Esophagus (tissue), 2 donors: ENCODE measurements around the gene UMAD1. TPM values are rescaled to one million over a fixed set of nuclear protein-coding genes. Genes with fewer than 3 reads are reported as not detected.

Experiments
- H3K27ac ChIP-seq, 2 donors: one replicate each; pipeline ENCODE4 v1.5.1; 2013; ENCODE audit warnings: low read depth in 2 of 2, mild to moderate bottlenecking in 2 of 2, inconsistent platforms in 1 of 2, low read length in 1 of 2, moderate library complexity in 1 of 2
- H3K27me3 ChIP-seq, 2 donors: one replicate each; pipeline ENCODE4 v1.6.1; 2013; ENCODE audit warnings: low read length in 2 of 2, control low read depth in 1 of 2, mild to moderate bottlenecking in 1 of 2; ENCODE audit not compliant: insufficient read depth in 2 of 2, control insufficient read depth in 1 of 2
- H3K36me3 ChIP-seq, 2 donors: one replicate each; pipeline ENCODE4 v1.6.1; 2013; ENCODE audit warnings: low read length in 1 of 2; ENCODE audit not compliant: control insufficient read depth in 2 of 2, insufficient read depth in 2 of 2
- H3K4me1 ChIP-seq, 2 donors: one replicate each; pipeline ENCODE4 v1.6.1; 2013; ENCODE audit warnings: low read length in 1 of 2; ENCODE audit not compliant: control insufficient read depth in 2 of 2, insufficient read depth in 2 of 2
- H3K4me3 ChIP-seq, 2 donors: one replicate each; pipeline ENCODE4 v1.5.1; 2013; ENCODE audit warnings: low read length in 2 of 2, mild to moderate bottlenecking in 2 of 2, low read depth in 1 of 2, moderate library complexity in 1 of 2
- H3K9me3 ChIP-seq, 2 donors: one replicate each; pipeline ENCODE4 v1.6.1; 2013; ENCODE audit warnings: mild to moderate bottlenecking in 2 of 2, low read depth in 1 of 2, low read length in 1 of 2, moderate library complexity in 1 of 2; ENCODE audit not compliant: control insufficient read depth in 2 of 2, insufficient read depth in 1 of 2
- WGBS, 2 donors: extraction: QIAGEN DNeasy Blood & Tissue Kit; methylation state at CpG; one replicate each; pipeline ENCODE4 v1.1.7; 2013; 5-methylcytosine and 5-hydroxymethylcytosine counted together
- polyA plus RNA-seq, 2 donors: library from polyadenylated mRNA; stranded (reverse); fragments of 200-250 nt; gene quantifications; one replicate each; pipeline ENCODE4 v1.2.3, GENCODE V29; 2013
- donor health status: healthy with polysubstance abuse.
- donor health status: Bipolar disorder and iron deficiency.

The UMAD1 gene
- polyA plus RNA-seq, 2 donors, result 1.8 to 4.9 TPM

DNA sequence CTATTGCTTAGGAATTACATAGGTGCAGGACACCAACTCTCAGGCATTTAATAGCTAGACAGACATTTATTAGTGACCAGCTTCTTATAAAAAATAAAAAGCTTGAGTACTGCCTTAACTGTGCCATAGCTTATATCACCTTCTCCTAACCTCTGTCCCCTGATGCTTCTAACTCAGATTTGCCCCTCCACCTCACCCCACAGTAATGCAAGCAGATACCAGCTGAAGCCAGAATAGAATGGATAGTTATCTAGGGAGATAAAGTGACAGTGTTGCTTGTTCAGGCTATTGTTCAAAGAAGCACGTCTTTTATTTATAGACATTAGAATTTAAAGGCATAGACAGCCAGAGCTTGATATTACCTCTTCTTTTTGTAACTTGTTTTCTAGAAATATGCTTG, 228.5 kb downstream of the UMAD1 start:
- Histone ChIP-seq H3K27me3 (no peaks in the 10 kb centered on the region), H3K36me3 (no peaks in the 10 kb centered on the region), H3K9me3 (no peaks in the 10 kb centered on the region), H3K27ac (no peak overlapping the region), H3K4me1 (no peaks in the 10 kb centered on the region), H3K4me3 (no peak overlapping the region)
- WGBS, 2 donors, result 0 to 5% methylated on average over 1 of the region's 1 CpG

DNA sequence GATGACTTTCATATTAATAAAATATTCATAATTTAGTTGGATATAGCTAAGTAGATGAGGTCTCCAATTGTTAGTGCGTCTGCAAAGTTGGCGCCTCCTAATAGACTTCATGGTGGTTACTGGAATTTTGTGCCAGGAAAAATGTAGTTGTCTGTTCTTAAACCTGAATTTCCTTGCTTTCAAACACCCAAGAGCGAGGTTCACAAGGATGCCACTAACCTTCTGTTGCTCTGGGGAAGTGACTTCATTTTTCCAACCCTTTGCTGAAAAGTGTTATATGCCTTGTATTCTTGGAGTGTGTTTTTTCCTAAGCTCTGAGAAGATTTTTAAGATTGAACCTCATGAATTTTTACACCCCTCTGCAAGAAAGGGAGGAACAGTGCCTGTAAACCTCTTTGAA, 229.1 kb downstream of the UMAD1 start:
- H3K4me1 ChIP-seq, result no peaks in the 10 kb centered on the region
- H3K9me3 ChIP-seq, result no peaks in the 10 kb centered on the region
- no peak overlapping the region for H3K27ac ChIP-seq
- no peaks in the 10 kb centered on the region for H3K36me3 ChIP-seq
- H3K4me3 ChIP-seq, result no peak overlapping the region
- 94 to 96% methylated on average over 3 of the region's 3 CpGs for WGBS, 2 donors
- no peaks in the 10 kb centered on the region for H3K27me3 ChIP-seq

DNA sequence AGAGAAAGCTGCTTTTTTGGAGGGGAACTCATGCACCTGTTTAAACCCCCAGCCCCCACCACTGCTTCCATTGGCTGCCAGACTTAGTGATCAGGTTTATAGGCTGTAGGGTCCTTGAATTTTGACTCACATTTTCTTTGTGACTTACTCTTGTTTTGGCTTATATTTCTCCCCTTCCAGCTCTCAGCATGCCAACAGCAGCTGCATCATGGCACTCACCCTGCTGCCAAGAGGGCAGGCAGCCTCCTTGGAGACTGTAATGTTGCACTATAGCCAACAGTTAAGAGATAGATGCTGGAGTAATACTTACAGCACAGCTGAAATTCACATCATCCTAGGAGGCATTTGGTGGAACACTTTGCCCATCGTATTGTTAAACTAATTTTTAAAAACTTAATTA, 230.0 kb downstream of the UMAD1 start:
- Histone ChIP-seq H3K36me3 (no peaks in the 10 kb centered on the region), H3K4me1 (no peaks in the 10 kb centered on the region), H3K4me3 (no peak overlapping the region), H3K9me3 (no peaks in the 10 kb centered on the region), H3K27me3 (no peaks in the 10 kb centered on the region), H3K27ac (no peak overlapping the region)
- WGBS, 2 donors, result 93 to 97% methylated on average over 1 of the region's 1 CpG

DNA sequence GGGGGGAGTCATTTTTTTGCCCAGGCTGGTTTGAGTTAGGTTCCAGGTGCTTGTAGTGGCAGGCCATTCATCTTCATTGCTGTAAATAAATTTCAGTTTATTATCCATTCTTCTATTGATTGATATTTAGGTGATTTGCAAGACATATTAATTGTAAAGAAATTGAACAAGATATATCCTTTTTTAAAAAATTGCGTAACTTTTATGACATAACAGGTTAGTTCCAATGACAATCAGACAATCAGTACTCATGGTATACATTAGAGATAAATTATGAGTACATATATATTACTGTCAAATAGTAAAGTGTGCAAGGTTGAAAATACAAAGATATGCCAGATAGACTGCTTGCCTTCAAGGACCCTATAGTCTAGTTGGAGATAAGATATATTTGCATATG, 235.9 kb downstream of the UMAD1 start:
- Histone ChIP-seq H3K27me3 (no peaks in the 10 kb centered on the region), H3K4me1 (no peaks in the 10 kb centered on the region), H3K27ac (no peak overlapping the region), H3K9me3 (no peaks in the 10 kb centered on the region), H3K4me3 (no peak overlapping the region), H3K36me3 (no peaks in the 10 kb centered on the region)
- WGBS, 2 donors, result 97 to 98% methylated on average over 1 of the region's 1 CpG

DNA sequence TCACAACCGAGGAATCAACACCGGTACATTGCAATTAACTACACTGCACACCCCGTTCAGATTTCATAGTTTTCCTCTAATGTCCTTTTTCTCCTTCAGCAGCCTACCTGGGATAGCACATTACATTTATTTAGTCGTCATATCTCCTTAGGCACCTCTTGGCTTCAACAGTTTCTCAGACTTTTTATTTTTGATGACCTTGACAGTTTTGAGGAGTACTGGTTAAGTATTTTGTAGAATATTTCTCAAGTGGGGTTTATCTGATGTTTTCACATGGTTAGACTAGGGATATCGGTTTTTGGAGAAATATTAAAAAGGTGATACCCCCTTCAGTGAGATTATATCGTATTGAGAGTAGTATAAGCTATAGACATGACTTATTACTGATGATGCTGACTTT, 241.0 kb downstream of the UMAD1 start:
- H3K9me3 ChIP-seq, result no peaks in the 10 kb centered on the region
- H3K4me1 ChIP-seq, result no peaks in the 10 kb centered on the region
- no peak overlapping the region for H3K4me3 ChIP-seq
- H3K27ac ChIP-seq, result no peak overlapping the region
- H3K36me3 ChIP-seq, result no peaks in the 10 kb centered on the region
- whole genome bisulfite sequencing, 2 donors, result 89 to 92% methylated on average over 6 of the region's 6 CpGs
- H3K27me3 ChIP-seq, result no peaks in the 10 kb centered on the region

DNA sequence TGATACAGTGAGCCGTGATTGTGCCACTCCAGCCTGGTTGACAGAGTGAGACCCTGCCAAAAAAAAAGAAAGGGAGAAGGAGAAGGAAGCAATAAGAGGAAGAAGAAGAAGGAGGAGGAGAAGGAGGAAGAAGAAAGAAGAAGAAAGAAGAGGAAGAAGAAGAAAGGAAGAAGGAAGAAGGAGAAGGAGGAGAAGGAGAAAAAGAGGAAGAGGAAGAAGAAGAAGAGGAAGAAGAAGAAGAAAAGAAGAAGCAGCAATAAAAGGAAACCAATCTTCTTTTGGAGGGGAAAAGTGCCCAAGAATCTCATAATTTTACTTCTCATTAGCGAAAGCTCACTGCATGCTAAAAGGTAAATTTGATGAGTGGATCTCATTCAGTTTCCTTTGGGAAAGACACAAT, 242.3 kb downstream of the UMAD1 start:
- H3K27me3 ChIP-seq, result no peaks in the 10 kb centered on the region
- no peak overlapping the region for H3K4me3 ChIP-seq
- H3K36me3 ChIP-seq, result no peaks in the 10 kb centered on the region
- WGBS, 2 donors, result 93 to 98% methylated on average over 2 of the region's 2 CpGs
- no peaks in the 10 kb centered on the region for H3K4me1 ChIP-seq
- H3K9me3 ChIP-seq, result no peaks in the 10 kb centered on the region
- no peak overlapping the region for H3K27ac ChIP-seq

- Histone ChIP-seq H3K9me3 (no peaks in the 10 kb centered on the region), H3K27ac (no peak overlapping the region), H3K36me3 (no peaks in the 10 kb centered on the region), H3K27me3 (no peaks in the 10 kb centered on the region), H3K4me1 (no peaks in the 10 kb centered on the region), H3K4me3 (no peak overlapping the region)
- WGBS, 2 donors, result 83 to 90% methylated on average over 2 of the region's 2 CpGs
Measured at GRCh38 chr7:7883394-7883793, 242.8 kb downstream of the UMAD1 start.

- Histone ChIP-seq H3K4me3 (no peak overlapping the region), H3K27me3 (no peaks in the 10 kb centered on the region), H3K9me3 (no peaks in the 10 kb centered on the region), H3K36me3 (no peaks in the 10 kb centered on the region), H3K27ac (no peak overlapping the region), H3K4me1 (no peaks in the 10 kb centered on the region)
- 41 to 47% methylated on average over 3 of the region's 3 CpGs for WGBS, 2 donors
Measured at GRCh38 chr7:7884855-7885254, 244.3 kb downstream of the UMAD1 start.

DNA sequence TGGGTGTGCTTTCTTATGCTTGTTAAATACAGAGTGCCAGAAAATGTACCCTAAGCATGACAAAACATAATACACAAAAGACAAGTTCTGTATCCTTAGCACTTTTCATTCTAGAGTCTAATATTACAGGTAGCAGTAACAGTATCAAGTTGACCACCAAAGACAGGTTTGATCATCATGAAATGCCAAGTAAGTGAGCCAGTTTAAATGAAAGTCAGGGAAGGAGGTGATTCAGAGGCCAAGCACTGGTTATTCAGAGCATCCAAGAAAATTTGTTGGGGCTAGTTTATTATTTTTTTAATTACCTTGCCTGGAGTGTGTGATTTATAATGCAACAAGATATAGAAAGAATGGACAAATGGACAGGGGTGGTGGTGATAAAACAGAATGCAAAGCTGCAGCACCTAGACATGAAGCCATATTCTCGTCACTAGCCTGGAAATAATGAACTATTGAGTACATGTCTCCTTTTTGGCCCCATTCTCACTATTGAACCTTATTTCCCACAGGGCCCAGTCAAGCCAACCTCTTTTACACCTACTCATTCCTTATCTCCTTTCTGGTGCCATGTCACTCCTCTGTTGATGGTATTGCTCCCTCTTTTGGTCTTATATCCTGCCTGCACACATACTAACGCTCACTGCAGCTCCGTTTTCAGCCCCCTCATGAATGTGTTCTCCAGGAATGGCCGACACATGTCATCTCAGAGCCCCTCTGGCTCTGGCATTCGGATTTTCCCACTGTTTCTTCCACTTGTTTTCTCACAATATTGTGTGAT, 249.4 kb downstream of the UMAD1 start:
- H3K4me3 ChIP-seq, result no peak overlapping the region
- no peaks in the 10 kb centered on the region for H3K27me3 ChIP-seq
- H3K36me3 ChIP-seq, result no peaks in the 10 kb centered on the region
- no peaks in the 10 kb centered on the region for H3K9me3 ChIP-seq
- H3K27ac ChIP-seq, result no peak overlapping the region
- H3K4me1 ChIP-seq, result no peaks in the 10 kb centered on the region
- 95 to 96% methylated on average over 5 of the region's 5 CpGs for WGBS, 2 donors

DNA sequence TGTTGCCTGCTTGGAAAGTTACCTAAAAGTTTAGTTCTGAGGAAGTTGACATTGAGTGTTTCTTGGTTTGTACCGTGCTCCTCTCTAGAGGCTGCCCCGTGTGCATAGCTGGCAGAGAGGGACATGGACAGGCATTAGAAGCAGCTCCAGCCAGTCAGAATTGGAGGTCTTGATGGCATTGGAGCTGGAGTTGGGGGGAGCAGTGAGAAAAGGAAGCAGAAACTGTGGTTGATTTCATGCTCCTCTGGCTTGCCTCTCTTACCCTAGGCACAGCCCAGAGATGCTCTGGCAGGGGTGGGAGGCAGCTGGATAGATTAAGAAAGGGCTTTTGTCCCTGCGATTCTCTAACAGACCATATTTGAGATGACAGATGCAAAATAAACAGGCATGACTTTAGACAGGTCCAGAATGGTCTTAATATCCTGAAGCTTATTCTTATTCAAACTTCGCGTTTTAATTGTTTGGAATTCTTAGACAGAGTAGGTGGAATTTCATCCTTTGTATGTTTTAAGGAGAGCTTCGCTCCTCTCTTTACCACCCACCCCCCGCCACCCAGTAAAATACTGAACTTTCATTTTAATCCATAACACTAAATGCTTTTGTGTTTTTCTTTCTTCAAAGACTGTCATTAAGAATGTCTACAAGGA, 254.6 kb downstream of the UMAD1 start:
- Histone ChIP-seq H3K9me3 (no peaks in the 10 kb centered on the region), H3K27me3 (no peaks in the 10 kb centered on the region), H3K4me1 (no peaks in the 10 kb centered on the region), H3K36me3 (no peaks in the 10 kb centered on the region), H3K4me3 (no peak overlapping the region), H3K27ac (no peak overlapping the region)
- 67 to 69% methylated on average over 7 of the region's 7 CpGs for WGBS, 2 donors
